SU-DHL-6 (cell line): ENCODE data around the gene EHMT2.

Source experiments
- H2AFZ ChIP-seq: fragments of 200-600 bp; sonication (generic); 2 replicates; pipeline ENCODE4 v1.6.1; 2014; ENCODE audit warnings: low read depth, mild to moderate bottlenecking, moderate library complexity, mixed read lengths, antibody characterized with exemption, low read length; ENCODE audit not compliant: severe bottlenecking
- H3F3A ChIP-seq: fragments of 200-600 bp; shearing (Covaris generic); 2 replicates; pipeline ENCODE4 v1.6.0; 2016; ENCODE audit warnings: antibody characterized with exemption, mild to moderate bottlenecking; ENCODE audit not compliant: insufficient read depth
- H3K27ac ChIP-seq: fragments of 200-600 bp; sonication (generic); 2 replicates; pipeline ENCODE4 v1.5.1; 2016; ENCODE audit warnings: low read depth, mild to moderate bottlenecking, low read length, moderate library complexity, mixed read lengths
- H3K27me3 ChIP-seq: fragments of 200-600 bp; sonication (generic), shearing (Covaris generic); 2 replicates; pipeline ENCODE4 v1.6.0; 2014; ENCODE audit warnings: mild to moderate bottlenecking, low read length
- H3K36me3 ChIP-seq: fragments of 200-600 bp; sonication (generic); 2 replicates; pipeline ENCODE4 v1.6.1; 2014; ENCODE audit warnings: mild to moderate bottlenecking, low read length, mixed read lengths
- H3K4me2 ChIP-seq: fragments of 300-600, 200-600 bp; shearing (Covaris generic), sonication (generic); 2 replicates; pipeline ENCODE4 v1.6.0; 2014; ENCODE audit warnings: low read length, low read depth, mild to moderate bottlenecking; ENCODE audit not compliant: poor library complexity, severe bottlenecking
- H3K4me3 ChIP-seq: fragments of 200-600 bp; sonication (generic); 2 replicates; pipeline ENCODE4 v1.5.1; 2014; ENCODE audit warnings: antibody characterized with exemption, low read length, mild to moderate bottlenecking, mixed read lengths; ENCODE audit not compliant: insufficient read depth, poor library complexity, severe bottlenecking
- H3K79me2 ChIP-seq: fragments of 200-600 bp; sonication (generic); 2 replicates; pipeline ENCODE4 v1.6.1; 2014; ENCODE audit warnings: mild to moderate bottlenecking, low read length, moderate library complexity; ENCODE audit not compliant: insufficient read depth
- H3K9ac ChIP-seq: fragments of 200-600 bp; sonication (generic); 2 replicates; pipeline ENCODE4 v1.7.0; 2014; ENCODE audit warnings: mild to moderate bottlenecking, low read length
- H3K9me2 ChIP-seq: fragments of 200-600 bp; sonication (generic); replicated peaks from 2 replicates; pipeline ENCODE4 v1.6.1; 2014; ENCODE audit warnings: low read length; ENCODE audit not compliant: insufficient read depth
- H3K9me3 ChIP-seq: fragments of 200-600 bp; sonication (generic); 2 replicates; pipeline ENCODE4 v1.6.1; 2014; ENCODE audit warnings: low read length, mixed read lengths; ENCODE audit not compliant: insufficient read depth
- H4K20me1 ChIP-seq: fragments of 200-600 bp; sonication (generic); 2 replicates; pipeline ENCODE4 v1.6.1; 2014; ENCODE audit warnings: low read depth, mild to moderate bottlenecking, antibody characterized with exemption, low read length, moderate library complexity, mixed read lengths
- EZH2phosphoT487 ChIP-seq: fragments of 200-600 bp; sonication (generic), shearing (Covaris generic); conservative IDR thresholded peaks from 2 replicates; pipeline ENCODE4 v1.6.1; 2018; ENCODE audit warnings: mild to moderate bottlenecking, antibody characterized with exemption, low read length, moderate library complexity, mixed read lengths
- TF ChIP-seq, protein P1 (sequence below): fragments of 200-600 bp; sonication (generic); IDR thresholded peaks from one replicate; pipeline ENCODE4 v1.5.1; 2017; ENCODE audit warnings: antibody characterized with exemption, mild to moderate bottlenecking, low read length, moderate library complexity; ENCODE audit not compliant: insufficient read depth, poor library complexity, severe bottlenecking

Gene EHMT2

DNA sequence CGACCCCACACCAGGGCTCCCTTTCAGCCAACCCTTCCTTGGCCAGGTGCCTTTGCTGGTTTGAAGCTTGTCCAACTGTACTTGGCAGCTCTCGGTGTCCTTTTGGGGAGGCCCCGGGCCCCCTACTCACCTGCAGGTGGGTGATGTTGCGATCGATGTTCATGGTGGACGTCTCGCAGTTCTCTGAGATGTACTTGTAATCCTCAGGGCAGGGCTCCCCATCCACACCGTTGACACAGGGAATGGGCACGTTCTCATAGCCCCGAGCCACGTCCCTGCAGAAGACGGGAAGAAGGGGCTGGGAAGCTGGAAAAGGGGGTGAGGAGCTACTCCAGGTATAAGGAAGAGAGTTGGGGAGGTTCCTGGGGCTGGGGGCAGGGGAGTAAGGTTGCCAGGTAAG is 13.8 kb downstream of the EHMT2 start:
- Histone ChIP-seq H3K4me2 (no peak overlapping the region), H3K79me2 (no peaks in the 10 kb centered on the region), H3K4me3 (no peak overlapping the region), H3K27me3 (no peaks in the 10 kb centered on the region), H3F3A (no peaks in the 10 kb centered on the region), H3K9me3 (no peaks in the 10 kb centered on the region), H3K36me3 (0 out of 2 replicates have a peak, but pooled peaks cover 2% of the 10 kb centered on the region), H3K9me2 (no peaks in the 10 kb centered on the region), H3K9ac (no peak overlapping the region), H4K20me1 (no peaks in the 10 kb centered on the region), H3K27ac (no peak overlapping the region), H2AFZ (no peak overlapping the region)
- TF ChIP-seq, protein P1, sequence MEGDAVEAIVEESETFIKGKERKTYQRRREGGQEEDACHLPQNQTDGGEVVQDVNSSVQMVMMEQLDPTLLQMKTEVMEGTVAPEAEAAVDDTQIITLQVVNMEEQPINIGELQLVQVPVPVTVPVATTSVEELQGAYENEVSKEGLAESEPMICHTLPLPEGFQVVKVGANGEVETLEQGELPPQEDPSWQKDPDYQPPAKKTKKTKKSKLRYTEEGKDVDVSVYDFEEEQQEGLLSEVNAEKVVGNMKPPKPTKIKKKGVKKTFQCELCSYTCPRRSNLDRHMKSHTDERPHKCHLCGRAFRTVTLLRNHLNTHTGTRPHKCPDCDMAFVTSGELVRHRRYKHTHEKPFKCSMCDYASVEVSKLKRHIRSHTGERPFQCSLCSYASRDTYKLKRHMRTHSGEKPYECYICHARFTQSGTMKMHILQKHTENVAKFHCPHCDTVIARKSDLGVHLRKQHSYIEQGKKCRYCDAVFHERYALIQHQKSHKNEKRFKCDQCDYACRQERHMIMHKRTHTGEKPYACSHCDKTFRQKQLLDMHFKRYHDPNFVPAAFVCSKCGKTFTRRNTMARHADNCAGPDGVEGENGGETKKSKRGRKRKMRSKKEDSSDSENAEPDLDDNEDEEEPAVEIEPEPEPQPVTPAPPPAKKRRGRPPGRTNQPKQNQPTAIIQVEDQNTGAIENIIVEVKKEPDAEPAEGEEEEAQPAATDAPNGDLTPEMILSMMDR = no peak
- TF ChIP-seq EZH2phosphoT487 = no peak

DNA sequence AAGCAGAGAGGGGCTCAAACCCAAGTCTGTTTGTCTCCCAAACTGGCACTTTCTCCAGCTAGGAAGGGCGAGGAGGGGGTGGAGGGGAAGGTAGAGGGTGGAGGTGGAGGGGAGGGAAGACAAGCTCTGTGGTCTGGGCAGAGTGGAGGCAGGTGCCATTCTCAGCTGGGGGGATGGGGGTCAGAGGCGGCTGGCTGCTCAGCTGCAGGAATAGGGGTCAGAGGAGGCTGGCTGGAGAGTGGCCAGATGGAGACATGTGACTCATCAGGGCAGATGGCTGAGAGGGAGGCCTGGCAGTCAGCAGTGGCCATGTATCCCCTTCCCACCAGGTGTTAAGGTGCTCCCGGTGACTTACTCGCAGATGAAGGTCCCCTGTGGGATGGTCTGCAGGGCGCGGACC is 15.2 kb downstream of the EHMT2 start:
- H3K36me3 ChIP-seq = no peaks in the 10 kb centered on the region

DNA sequence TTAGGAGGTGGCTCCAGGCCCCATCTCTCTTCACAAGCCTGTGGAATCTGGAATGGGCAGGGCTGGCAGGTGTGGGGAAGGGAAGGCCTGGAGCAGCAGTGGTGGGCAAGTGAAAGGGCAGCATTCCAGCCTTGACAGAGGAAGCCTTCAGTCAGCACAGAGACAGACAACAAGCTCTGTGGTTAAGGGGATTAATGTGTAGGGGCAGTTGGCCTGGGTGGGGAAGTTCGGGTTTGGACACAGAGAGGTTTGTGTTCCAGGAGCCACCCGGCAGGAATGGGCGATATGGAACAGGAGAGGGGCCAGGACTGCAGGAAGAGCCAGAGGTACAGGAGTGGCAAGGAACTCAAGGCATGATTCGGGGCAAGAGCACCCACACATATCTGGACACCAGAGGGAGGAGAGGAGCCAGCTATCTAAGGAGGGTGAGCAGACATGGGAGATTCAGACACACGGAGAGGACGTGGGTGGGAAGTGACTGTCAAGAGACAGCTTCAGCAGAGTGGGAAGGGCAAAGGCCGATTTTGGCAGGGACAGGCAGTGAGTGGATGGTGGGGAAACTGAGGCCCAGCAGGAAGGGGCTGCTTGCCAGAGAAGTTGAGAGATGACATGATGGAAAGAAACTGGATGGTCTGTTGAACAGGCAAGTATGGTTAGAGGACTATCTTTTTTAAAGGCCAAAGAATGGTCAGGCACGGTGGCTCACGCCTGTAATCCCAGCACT is 16.2 kb downstream of the EHMT2 start:
- no peak overlapping the region for H3K27ac ChIP-seq
- no peaks in the 10 kb centered on the region for H3K36me3 ChIP-seq

More for the DNA sequence above, 15.2 kb downstream of the EHMT2 start:
- no peaks in the 10 kb centered on the region for H3K9me2 ChIP-seq
- no peak overlapping the region for H3K27ac ChIP-seq
- H3K27me3 ChIP-seq = no peaks in the 10 kb centered on the region
- no peak overlapping the region for H3K4me2 ChIP-seq
- H3K4me3 ChIP-seq = no peak overlapping the region
- H3K9me3 ChIP-seq = no peaks in the 10 kb centered on the region
- H3F3A ChIP-seq = no peaks in the 10 kb centered on the region
- TF ChIP-seq, protein P1 = no peak
- no peak for TF ChIP-seq EZH2phosphoT487
- no peak overlapping the region for H3K9ac ChIP-seq
- H4K20me1 ChIP-seq = no peaks in the 10 kb centered on the region
- no peaks in the 10 kb centered on the region for H3K79me2 ChIP-seq
- no peak overlapping the region for H2AFZ ChIP-seq

More for the DNA sequence above, 16.2 kb downstream of the EHMT2 start:
- Histone ChIP-seq H3K27me3 (no peaks in the 10 kb centered on the region), H3K9me3 (no peaks in the 10 kb centered on the region), H2AFZ (no peak overlapping the region), H3K79me2 (no peaks in the 10 kb centered on the region), H4K20me1 (no peaks in the 10 kb centered on the region), H3K9me2 (no peaks in the 10 kb centered on the region), H3K9ac (no peak overlapping the region), H3K4me3 (no peak overlapping the region), H3K4me2 (no peak overlapping the region), H3F3A (no peaks in the 10 kb centered on the region)
- no peak for TF ChIP-seq EZH2phosphoT487
- TF ChIP-seq, protein P1 = no peak
